Ectodermal cell (in vitro differentiated cells): ENCODE results near the gene COPG2.

Source experiments
- H3K27ac ChIP-seq: 2 replicates; pipeline ENCODE4 v1.7.0; 2013; ENCODE audit warnings: mild to moderate bottlenecking, low read depth, low read length; ENCODE audit not compliant: insufficient read depth, poor library complexity, severe bottlenecking
- H3K27me3 ChIP-seq: 2 replicates; pipeline ENCODE4 v1.7.0; 2013; ENCODE audit warnings: mild to moderate bottlenecking, low read length; ENCODE audit not compliant: insufficient read depth, control insufficient read depth, poor library complexity, severe bottlenecking
- H3K36me3 ChIP-seq: one replicate; pipeline ENCODE4 v1.7.0; 2013; ENCODE audit warnings: low read length; ENCODE audit not compliant: control insufficient read depth, insufficient read depth
- H3K4me1 ChIP-seq: one replicate; pipeline ENCODE4 v1.7.0; 2013; ENCODE audit warnings: low read length; ENCODE audit not compliant: control insufficient read depth, insufficient read depth
- H3K4me3 ChIP-seq: 2 replicates; pipeline ENCODE4 v1.7.0; 2013; ENCODE audit warnings: low read depth, low read length, control low read depth; ENCODE audit not compliant: insufficient read depth
- H3K9me3 ChIP-seq: 2 replicates; pipeline ENCODE4 v1.7.0; 2013; ENCODE audit warnings: mild to moderate bottlenecking, low read length, moderate library complexity; ENCODE audit not compliant: control insufficient read depth
- WGBS, 2 experiments: methylation state at CpG; one replicate each; pipeline ENCODE4 v1.1.7; 2013; ENCODE audit warnings: missing lambda C conversion rate in 2 of 2; 5-methylcytosine and 5-hydroxymethylcytosine counted together

Gene COPG2

DNA sequence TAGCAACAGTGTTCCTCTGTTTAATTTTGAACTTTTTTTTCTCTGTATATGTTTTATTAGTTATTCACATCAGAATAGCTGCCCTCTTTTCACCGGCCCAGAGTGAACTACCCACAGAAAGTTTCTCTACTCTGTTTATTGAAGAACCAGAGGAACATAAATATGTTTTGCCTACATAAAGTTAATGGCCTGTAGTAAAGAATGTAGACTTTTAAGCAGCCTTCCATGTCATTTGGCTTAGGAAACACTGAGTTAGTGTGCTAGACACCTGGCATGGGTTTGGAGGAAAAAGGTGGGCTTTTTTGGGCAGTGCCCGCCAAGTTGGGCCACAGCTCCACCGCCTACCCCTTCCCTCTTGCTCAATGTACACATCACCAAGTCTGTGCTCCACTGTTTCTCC is 185.5 kb downstream of the COPG2 start:
- Histone ChIP-seq H3K9me3 (no peaks in the 10 kb centered on the region), H3K4me1 (peaks cover 5% of the 10 kb centered on the region), H3K27me3 (peaks cover 3% of the 10 kb centered on the region), H3K27ac (no peak overlapping the region), H3K36me3 (no peaks in the 10 kb centered on the region), H3K4me3 (no peak overlapping the region)
- 90 to 93% methylated on average over 2 to 3 of the region's 3 CpGs for WGBS, 2 experiments

DNA sequence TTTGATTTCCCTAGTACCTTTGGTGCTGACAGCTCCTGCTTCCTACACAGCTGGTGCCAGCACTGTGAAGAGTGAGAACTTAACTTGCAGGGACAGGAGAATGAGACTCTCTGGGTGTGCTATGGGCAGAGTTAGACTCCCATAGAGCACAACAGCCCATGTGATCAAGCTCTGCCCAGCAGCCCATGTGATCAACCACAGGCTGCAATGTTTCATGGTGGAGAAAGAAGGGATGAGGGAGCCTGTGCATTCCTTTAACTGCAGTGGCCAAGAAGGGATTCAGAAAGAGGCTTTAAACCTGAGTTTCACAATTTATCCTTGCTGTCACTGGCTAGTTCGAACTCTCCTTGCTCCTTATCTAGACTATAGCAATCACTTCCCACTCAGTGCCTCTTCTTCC is 186.7 kb downstream of the COPG2 start:
- Histone ChIP-seq H3K4me1 (peaks cover 5% of the 10 kb centered on the region), H3K9me3 (peaks cover 3% of the 10 kb centered on the region), H3K4me3 (no peak overlapping the region), H3K27me3 (peaks cover 3% of the 10 kb centered on the region), H3K27ac (no peak overlapping the region), H3K36me3 (no peaks in the 10 kb centered on the region)
- 100% methylated on average over 1 of the region's 1 CpG for WGBS, 2 experiments

- H3K27me3 ChIP-seq = no peaks in the 10 kb centered on the region
- H3K36me3 ChIP-seq = no peaks in the 10 kb centered on the region
- peaks cover 15% of the 10 kb centered on the region for H3K4me1 ChIP-seq
- H3K4me3 ChIP-seq = no peak overlapping the region
- WGBS, 2 experiments = no CpG with 5 or more reads among the region's 1 CpG
- no peak overlapping the region for H3K27ac ChIP-seq
- peaks cover 3% of the 10 kb centered on the region for H3K9me3 ChIP-seq
These were observed 188.7 kb downstream of the COPG2 start for GRCh38 chr7:130479716-130480400.

- H3K4me3 ChIP-seq = no peak overlapping the region
- peaks cover 15% of the 10 kb centered on the region for H3K4me1 ChIP-seq
- peaks cover 3% of the 10 kb centered on the region for H3K9me3 ChIP-seq
- no peaks in the 10 kb centered on the region for H3K36me3 ChIP-seq
- no peak overlapping the region for H3K27ac ChIP-seq
- H3K27me3 ChIP-seq = no peaks in the 10 kb centered on the region
- WGBS, 2 experiments = 98 to 100% methylated on average over 3 of the region's 3 CpGs
These were observed 189.6 kb downstream of the COPG2 start for GRCh38 chr7:130478991-130479390.

- H3K4me3 ChIP-seq = no peak overlapping the region
- H3K27ac ChIP-seq = no peak overlapping the region
- H3K36me3 ChIP-seq = no peaks in the 10 kb centered on the region
- peaks cover 10% of the 10 kb centered on the region for H3K4me1 ChIP-seq
- no peaks in the 10 kb centered on the region for H3K27me3 ChIP-seq
- peaks cover 3% of the 10 kb centered on the region for H3K9me3 ChIP-seq
- WGBS, 2 experiments = 77 to 79% methylated on average over 9 of the region's 9 CpGs
These were observed 192.0 kb downstream of the COPG2 start for GRCh38 chr7:130476297-130477150.

GRCh38 chr7:130475776-130476175 is 192.8 kb downstream of the COPG2 start:
- Histone ChIP-seq H3K9me3 (peaks cover 3% of the 10 kb centered on the region), H3K27ac (no peak overlapping the region), H3K4me3 (no peak overlapping the region), H3K36me3 (no peaks in the 10 kb centered on the region), H3K4me1 (peaks cover 10% of the 10 kb centered on the region), H3K27me3 (no peaks in the 10 kb centered on the region)
- WGBS, 2 experiments = 66 to 70% methylated on average over 6 to 7 of the region's 7 CpGs

DNA sequence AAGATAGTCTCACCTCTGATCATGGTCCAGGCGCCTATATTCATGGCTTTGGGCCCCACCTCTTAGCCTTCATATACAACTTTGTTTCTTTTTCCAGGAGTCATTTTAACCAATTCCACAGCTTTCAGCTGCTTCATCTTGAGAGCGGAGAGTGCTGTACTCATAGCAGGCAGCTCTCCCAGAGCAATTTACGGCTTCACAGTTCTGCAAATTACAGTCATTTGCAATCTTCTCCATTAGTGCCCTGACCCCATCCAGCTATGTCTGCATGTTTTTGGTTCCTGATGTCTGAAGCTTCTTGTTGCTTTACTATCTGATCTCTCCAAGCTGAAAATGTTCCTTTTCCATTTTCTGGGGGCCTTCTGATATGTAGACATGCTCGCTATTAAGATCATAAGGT is 194.7 kb downstream of the COPG2 start:
- no peak overlapping the region for H3K27ac ChIP-seq
- H3K4me1 ChIP-seq = peaks cover 10% of the 10 kb centered on the region
- no peaks in the 10 kb centered on the region for H3K27me3 ChIP-seq
- WGBS, 2 experiments = 90 to 94% methylated on average over 3 to 4 of the region's 4 CpGs
- no peak overlapping the region for H3K4me3 ChIP-seq
- H3K36me3 ChIP-seq = no peaks in the 10 kb centered on the region
- H3K9me3 ChIP-seq = peaks cover 3% of the 10 kb centered on the region

GRCh38 chr7:130473289-130473688 is 195.3 kb downstream of the COPG2 start:
- Histone ChIP-seq H3K27ac (no peak overlapping the region), H3K4me1 (peaks cover 10% of the 10 kb centered on the region), H3K4me3 (no peak overlapping the region), H3K9me3 (peaks cover 3% of the 10 kb centered on the region), H3K27me3 (no peaks in the 10 kb centered on the region), H3K36me3 (no peaks in the 10 kb centered on the region)

DNA sequence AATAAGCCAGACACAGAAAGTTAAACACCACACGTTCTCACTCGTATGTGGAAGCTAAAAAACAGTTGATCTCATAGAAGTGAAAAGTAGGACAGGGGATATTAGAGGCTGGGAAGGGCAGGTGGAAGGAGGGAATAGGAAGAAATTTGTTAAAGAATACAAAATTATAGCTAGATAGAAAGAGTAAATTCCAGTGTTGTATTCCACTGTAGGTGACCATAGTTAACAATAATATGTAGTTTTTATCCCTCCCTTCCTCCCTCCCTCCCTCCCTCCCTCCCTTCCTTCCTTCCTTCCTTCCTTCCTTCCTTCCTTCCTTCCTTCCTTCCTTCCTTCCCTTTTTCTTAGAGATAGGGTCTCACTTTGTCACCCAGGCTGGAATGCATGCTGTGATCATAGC is 196.6 kb downstream of the COPG2 start:
- H3K4me3 ChIP-seq = no peak overlapping the region
- no peaks in the 10 kb centered on the region for H3K9me3 ChIP-seq
- H3K27me3 ChIP-seq = no peaks in the 10 kb centered on the region
- no peak overlapping the region for H3K27ac ChIP-seq
- 94% methylated on average over 2 of the region's 2 CpGs for WGBS, 2 experiments
- H3K4me1 ChIP-seq = peaks cover 10% of the 10 kb centered on the region
- H3K36me3 ChIP-seq = no peaks in the 10 kb centered on the region

DNA sequence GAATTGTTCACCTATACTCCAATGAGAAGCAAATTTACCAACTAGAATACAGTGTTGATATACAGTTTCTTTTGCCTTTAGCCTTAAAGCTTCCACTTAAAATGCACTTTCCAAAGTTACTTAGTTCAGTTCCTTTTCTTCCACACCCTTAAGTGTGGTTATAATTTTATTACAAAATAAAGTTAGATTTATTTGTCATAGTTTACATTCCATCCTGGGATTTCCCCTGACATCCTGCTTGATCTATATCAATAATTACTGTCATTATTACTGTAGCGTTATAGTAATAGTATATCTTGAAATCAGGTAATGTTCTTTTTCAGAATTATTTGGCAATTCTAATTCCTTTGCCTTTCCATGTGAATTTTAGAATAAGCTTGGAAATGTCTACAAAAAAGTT is 199.9 kb downstream of the COPG2 start:
- no peak overlapping the region for H3K4me3 ChIP-seq
- no peaks in the 10 kb centered on the region for H3K4me1 ChIP-seq
- no peaks in the 10 kb centered on the region for H3K27me3 ChIP-seq
- H3K36me3 ChIP-seq = no peaks in the 10 kb centered on the region
- no peaks in the 10 kb centered on the region for H3K9me3 ChIP-seq
- H3K27ac ChIP-seq = no peak overlapping the region
- no CpG with 5 or more reads among the region's 1 CpG for WGBS, 2 experiments
